ENCODE data around the gene CLEC2D.
"Not testable (repeated sequence)": the region's sequence is repeated elsewhere in the genome, so short reads cannot be mapped to it uniquely, and the experiment has no call there.

DNA sequence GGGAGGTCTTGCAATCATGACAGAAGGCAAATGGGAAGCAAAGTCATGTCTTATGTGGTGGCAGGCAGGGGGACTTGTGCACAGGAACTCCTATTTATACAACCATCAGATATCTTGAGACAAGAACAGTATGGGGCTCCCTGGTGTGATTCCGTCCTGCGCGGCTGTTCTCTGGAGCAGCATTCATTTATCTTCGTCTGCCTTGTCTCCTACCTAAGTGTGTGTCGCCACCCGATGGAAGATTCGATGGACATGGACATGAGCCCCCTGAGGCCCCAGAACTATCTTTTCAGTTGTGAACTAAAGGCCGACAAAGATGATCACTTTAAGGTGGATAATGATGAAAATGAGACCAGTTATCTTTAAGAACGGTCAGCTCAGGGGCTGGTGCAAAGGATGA lies 25.6 kb downstream of the CLEC2D start:
- TF ChIP-seq SUZ12 (IDR thresholded peaks at IDR 0.05; ENCODE audit: extremely low read depth, insufficient read depth, insufficient read length); YY1 (IDR thresholded peaks at IDR 0.05; ENCODE audit: insufficient read depth, insufficient read length); ZNF274 (IDR thresholded peaks at IDR 0.05; ENCODE audit: low read depth, low read length): not testable (repeated sequence)

Data from NT2/D1 (cell line).